Measurements from ENCODE around the gene ZNF185.

DNA sequence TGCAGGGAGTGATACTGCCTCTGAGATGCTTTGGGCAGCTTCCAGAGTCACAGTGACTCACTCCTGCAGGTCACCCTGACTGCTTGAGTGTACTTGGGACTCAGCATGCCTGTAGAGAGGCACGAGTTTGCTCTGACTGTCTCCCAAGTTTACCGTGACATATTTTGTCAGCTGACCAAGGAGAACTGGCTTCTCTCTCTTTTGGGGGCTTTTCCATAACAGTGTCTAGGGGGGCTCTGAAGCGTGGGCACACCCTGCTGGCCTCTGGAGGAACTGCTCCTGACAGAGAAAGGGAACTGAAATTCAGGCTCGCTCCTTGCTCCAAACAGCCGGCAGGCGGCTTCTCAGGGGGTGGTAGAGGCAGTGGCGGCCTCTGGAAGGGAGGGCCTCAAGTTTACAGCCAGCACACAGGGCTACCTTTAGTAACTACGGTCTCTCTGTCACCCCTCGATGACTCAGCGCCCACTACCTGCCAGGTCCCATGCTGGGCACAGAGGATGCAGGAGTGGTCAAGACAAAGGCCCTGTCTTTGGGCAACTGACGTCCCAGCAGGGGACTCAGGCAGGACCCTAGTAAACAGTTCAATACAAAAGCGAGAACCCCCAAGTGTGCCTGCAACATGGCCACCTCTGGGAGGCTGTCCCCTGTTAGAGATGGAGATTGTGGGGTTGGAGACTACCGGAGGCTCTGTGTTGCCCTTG lies 17.8 kb downstream of the ZNF185 start:
- no peak for TF ChIP-seq ZNF274 (IDR thresholded peaks at IDR 0.05; ENCODE audit: low read depth, low read length)
- TF ChIP-seq SUZ12 (IDR thresholded peaks at IDR 0.05; ENCODE audit: extremely low read depth, insufficient read depth, insufficient read length): no peak
- no peak for TF ChIP-seq YY1 (IDR thresholded peaks at IDR 0.05; ENCODE audit: insufficient read depth, insufficient read length)
